SK-N-MC (cell line): ENCODE results near the gene MAZ.

ENCODE experiments used
- DNase-seq: peaks from one replicate; pipeline ENCODE4 v3.0.0-alpha.2; 2011; ENCODE audit warnings: low read depth, low spot score
- H3K27ac ChIP-seq: fragments of 200-600 bp; sonication (generic); 2 replicates; pipeline ENCODE4 v1.5.1; 2016; ENCODE audit warnings: mixed run types
- H3K36me3 ChIP-seq: fragments of 200-600 bp; sonication (generic); 2 replicates; pipeline ENCODE4 v1.6.1; 2017; ENCODE audit warnings: antibody characterized with exemption, low read length, mixed read lengths; ENCODE audit not compliant: insufficient read depth
- H3K4me3 ChIP-seq: fragments of 200-600 bp; sonication (generic); 2 replicates; pipeline ENCODE4 v1.5.1; 2016
- H3K9ac ChIP-seq: fragments of 200-600 bp; sonication (generic); 2 replicates; pipeline ENCODE4 v1.8.0; 2017; ENCODE audit warnings: mixed run types, mixed read lengths; ENCODE audit not compliant: insufficient read length
- H3K9me3 ChIP-seq: fragments of 200-600 bp; sonication (generic); 2 replicates; pipeline ENCODE4 v1.6.1; 2017; ENCODE audit warnings: low read depth, mild to moderate bottlenecking, antibody characterized with exemption, low read length, moderate library complexity, mixed read lengths
- EZH2 ChIP-seq: fragments of 200-600 bp; sonication (generic); IDR thresholded peaks from one replicate; pipeline ENCODE4 v1.6.1; 2017; ENCODE audit warnings: antibody characterized with exemption
- FOXP2 ChIP-seq: optimal IDR thresholded peaks from 2 replicates; pipeline ENCODE3; 2011; ENCODE audit warnings: mild to moderate bottlenecking, moderate library complexity; ENCODE audit not compliant: insufficient read depth; ENCODE audit errors: extremely low read length, control extremely low read depth
- POLR2AphosphoS5 ChIP-seq: IDR thresholded peaks from 2 replicates; pipeline ENCODE4 v1.6.1; 2012; ENCODE audit warnings: mild to moderate bottlenecking, low read depth, low read length, borderline replicate concordance

The MAZ gene

GRCh38 chr16:29806641-29807425, 504 bp downstream of the MAZ start:
- Histone ChIP-seq H3K9me3 (no peaks in the 10 kb centered on the region), H3K36me3 (peaks cover 49% of the 10 kb centered on the region), H3K4me3 (peak overlapping the region; percentile 91), H3K27ac (peak overlapping the region; percentile 95), H3K9ac (peak overlapping the region; percentile 87)
- DNase-seq = no peak
- TF ChIP-seq FOXP2 (no peak), EZH2 (no peak), POLR2AphosphoS5 (peak; percentile 75)

- Histone ChIP-seq H3K36me3 (peaks cover 44% of the 10 kb centered on the region), H3K4me3 (peak overlapping the region; percentile 91)
Measured at GRCh38 chr16:29807426-29808218, 1.3 kb downstream of the MAZ start.

GRCh38 chr16:29808219-29808900, 2.0 kb downstream of the MAZ start:
- DNase-seq = no peak
- H3K9me3 ChIP-seq = no peaks in the 10 kb centered on the region
- H3K36me3 ChIP-seq = peaks cover 37% of the 10 kb centered on the region
- H3K27ac ChIP-seq = peak overlapping the region; percentile 75
- no peak for TF ChIP-seq POLR2AphosphoS5
- no peak for TF ChIP-seq EZH2
- TF ChIP-seq FOXP2 = no peak
- H3K4me3 ChIP-seq = peak overlapping the region; percentile 91
- H3K9ac ChIP-seq = peak overlapping the region; percentile 79

More at GRCh38 chr16:29807426-29808218, 1.3 kb downstream of the MAZ start:
- Histone ChIP-seq H3K27ac (peak overlapping the region; percentile 95), H3K9me3 (no peaks in the 10 kb centered on the region), H3K9ac (peak overlapping the region; percentile 79)
- DNase-seq = peak; percentile 70
- TF ChIP-seq POLR2AphosphoS5 (peak; percentile 86), FOXP2 (no peak), EZH2 (no peak)

- peak overlapping the region; percentile 79 for H3K9ac ChIP-seq
- no peaks in the 10 kb centered on the region for H3K9me3 ChIP-seq
- H3K4me3 ChIP-seq = peak overlapping the region; percentile 91
- H3K36me3 ChIP-seq = peaks cover 29% of the 10 kb centered on the region
- TF ChIP-seq POLR2AphosphoS5 = peak; percentile 20
- TF ChIP-seq EZH2 = no peak
- H3K27ac ChIP-seq = peak overlapping the region; percentile 75
- DNase-seq = no peak
Measured at GRCh38 chr16:29809031-29809747, 2.9 kb downstream of the MAZ start.

GRCh38 chr16:29809850-29810698, 3.7 kb downstream of the MAZ start:
- TF ChIP-seq POLR2AphosphoS5 (peak; percentile 45; the same call in 1 of the 2 replicates), FOXP2 (no peak), EZH2 (no peak)
- DNase-seq = no peak
- peak overlapping the region; percentile 91 for H3K4me3 ChIP-seq
- H3K9ac ChIP-seq = peak overlapping the region; percentile 79
- H3K36me3 ChIP-seq = peaks cover 29% of the 10 kb centered on the region
- H3K27ac ChIP-seq = peak overlapping the region; percentile 49
- H3K9me3 ChIP-seq = no peaks in the 10 kb centered on the region

GRCh38 chr16:29810699-29811169, 4.4 kb downstream of the MAZ start:
- peaks cover 29% of the 10 kb centered on the region for H3K36me3 ChIP-seq
- no peaks in the 10 kb centered on the region for H3K9me3 ChIP-seq
- H3K27ac ChIP-seq = peak overlapping the region; percentile 49
- TF ChIP-seq FOXP2 (no peak), EZH2 (no peak), POLR2AphosphoS5 (no peak)
- DNase-seq = no peak
- no peak overlapping the region for H3K9ac ChIP-seq
- peak overlapping the region; percentile 91 for H3K4me3 ChIP-seq

GRCh38 chr16:29811170-29811895, 5.0 kb downstream of the MAZ start:
- H3K36me3 ChIP-seq = peaks cover 29% of the 10 kb centered on the region
- peak overlapping the region; percentile 91 for H3K4me3 ChIP-seq
- H3K27ac ChIP-seq = peak overlapping the region; percentile 49; the same call in 1 of the 2 replicates
- TF ChIP-seq EZH2 = no peak
- peak; percentile 73 for TF ChIP-seq POLR2AphosphoS5
- TF ChIP-seq FOXP2 = no peak
- DNase-seq = no peak
- no peak overlapping the region for H3K9ac ChIP-seq
- H3K9me3 ChIP-seq = no peaks in the 10 kb centered on the region
